DND-41 (cell line): ENCODE results near the gene TAAR9.

Experiments used
- EZH2 ChIP-seq: IDR thresholded peaks from 3 replicates; pipeline ENCODE4 v1.6.1; 2012; ENCODE audit warnings: borderline replicate concordance, low read depth, mild to moderate bottlenecking, moderate library complexity, low read length, inconsistent platforms; ENCODE audit not compliant: severe bottlenecking
- TF ChIP-seq, protein P1 (sequence below): IDR thresholded peaks from 2 replicates; pipeline ENCODE4 v1.5.1; 2012; ENCODE audit warnings: borderline replicate concordance, low read length, moderate library complexity, mild to moderate bottlenecking; ENCODE audit not compliant: poor library complexity, severe bottlenecking; ENCODE audit errors: extremely low read depth

DNA sequence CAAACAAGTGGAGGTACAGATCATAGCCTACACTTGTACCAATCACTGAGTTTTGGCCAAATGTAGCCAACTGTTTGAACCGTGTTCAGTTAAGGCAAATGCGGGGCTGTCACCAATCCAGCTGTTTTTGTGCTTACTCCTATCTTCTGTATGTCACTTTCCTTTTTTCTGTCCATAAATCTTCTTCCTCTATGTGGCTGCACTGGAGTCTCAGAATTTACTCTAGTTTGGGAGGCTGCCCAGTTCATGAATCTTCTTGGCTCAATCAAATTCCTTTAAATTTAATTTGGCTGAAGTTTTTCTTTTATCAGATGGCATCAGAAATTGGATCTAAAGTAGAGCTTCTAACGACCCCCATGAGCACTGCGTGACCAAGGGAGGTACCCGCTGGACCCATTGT, 13.4 kb upstream of the TAAR9 start:
- TF ChIP-seq, protein P1, sequence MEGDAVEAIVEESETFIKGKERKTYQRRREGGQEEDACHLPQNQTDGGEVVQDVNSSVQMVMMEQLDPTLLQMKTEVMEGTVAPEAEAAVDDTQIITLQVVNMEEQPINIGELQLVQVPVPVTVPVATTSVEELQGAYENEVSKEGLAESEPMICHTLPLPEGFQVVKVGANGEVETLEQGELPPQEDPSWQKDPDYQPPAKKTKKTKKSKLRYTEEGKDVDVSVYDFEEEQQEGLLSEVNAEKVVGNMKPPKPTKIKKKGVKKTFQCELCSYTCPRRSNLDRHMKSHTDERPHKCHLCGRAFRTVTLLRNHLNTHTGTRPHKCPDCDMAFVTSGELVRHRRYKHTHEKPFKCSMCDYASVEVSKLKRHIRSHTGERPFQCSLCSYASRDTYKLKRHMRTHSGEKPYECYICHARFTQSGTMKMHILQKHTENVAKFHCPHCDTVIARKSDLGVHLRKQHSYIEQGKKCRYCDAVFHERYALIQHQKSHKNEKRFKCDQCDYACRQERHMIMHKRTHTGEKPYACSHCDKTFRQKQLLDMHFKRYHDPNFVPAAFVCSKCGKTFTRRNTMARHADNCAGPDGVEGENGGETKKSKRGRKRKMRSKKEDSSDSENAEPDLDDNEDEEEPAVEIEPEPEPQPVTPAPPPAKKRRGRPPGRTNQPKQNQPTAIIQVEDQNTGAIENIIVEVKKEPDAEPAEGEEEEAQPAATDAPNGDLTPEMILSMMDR = no peak
- TF ChIP-seq EZH2 = no peak
